NT2/D1 (cell line): ENCODE data around the gene CDC23.

Experiments used
- SUZ12 ChIP-seq: IDR thresholded peaks from 2 replicates; pipeline ENCODE4 v1.6.1; 2011; ENCODE audit not compliant: insufficient read length, insufficient read depth; ENCODE audit errors: extremely low read depth
- YY1 ChIP-seq: IDR thresholded peaks from 2 replicates; pipeline ENCODE4 v1.6.1; 2011; ENCODE audit not compliant: insufficient read length, insufficient read depth
- ZNF274 ChIP-seq: IDR thresholded peaks from 2 replicates; pipeline ENCODE4 v1.6.1; 2011; ENCODE audit warnings: mild to moderate bottlenecking, low read depth, low read length

DNA sequence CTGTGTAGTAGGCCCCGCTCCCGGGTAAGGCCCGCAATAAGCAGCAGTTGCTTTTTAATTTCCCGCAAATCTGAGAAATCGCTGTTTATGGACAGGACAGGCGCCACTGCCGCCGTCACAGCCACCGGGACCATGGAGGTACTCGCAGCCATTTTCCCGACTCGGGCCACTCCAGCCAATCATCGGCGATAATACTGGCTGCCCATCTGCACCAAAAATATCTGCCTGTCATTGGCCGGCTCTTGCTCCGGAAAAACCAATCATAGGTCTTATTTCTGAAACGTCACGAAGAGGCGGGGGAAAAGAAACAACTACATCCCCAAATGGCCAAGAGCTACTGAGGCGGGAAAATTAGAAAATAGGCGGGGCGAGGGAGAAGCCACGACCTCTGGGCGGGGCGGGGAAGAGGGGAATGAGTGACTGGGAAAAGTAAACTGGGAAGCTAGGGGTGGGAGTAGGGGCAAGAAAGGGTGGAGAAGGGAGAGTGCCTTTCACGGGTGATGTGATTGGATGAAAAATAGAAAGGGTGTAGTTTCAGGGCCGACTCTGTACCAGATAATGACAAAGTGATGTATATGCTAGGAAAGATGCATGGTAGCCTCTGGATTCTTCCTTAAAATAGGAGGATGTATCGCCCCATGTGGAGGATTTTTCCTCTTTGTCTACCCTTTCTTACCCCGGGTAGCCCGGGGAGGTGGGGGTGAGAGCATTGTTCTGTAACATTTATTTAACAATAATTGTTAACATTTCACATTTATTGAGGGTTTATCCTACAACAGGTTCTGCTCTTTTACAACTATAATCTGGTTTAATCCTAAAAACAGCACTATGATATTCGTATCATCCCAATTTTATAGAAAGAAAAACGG lies at the start of gene CDC23:
- TF ChIP-seq SUZ12 (no peak), YY1 (peak; percentile 79), ZNF274 (no peak)
